Glomerular endothelial cell (primary cell): Measurements from ENCODE around the gene INPP4B. TPM values are rescaled to one million over a fixed set of nuclear protein-coding genes. Genes with fewer than 3 reads are reported as not detected.

Experiments
- DNase-seq: peaks from one replicate; pipeline ENCODE4 v3.0.0-alpha.2; 2011; ENCODE audit warnings: low read depth, low spot score; ENCODE audit errors: extremely low read depth
- total RNA-seq: library from RNA; depleted of rRNA; stranded (reverse); fragments of >200 nt; gene quantifications from 2 replicates; pipeline ENCODE4 v1.2.3, GENCODE V29; 2015

The INPP4B gene
- total RNA-seq, 1 donor from 2014 or later, result 2.3 TPM

DNA sequence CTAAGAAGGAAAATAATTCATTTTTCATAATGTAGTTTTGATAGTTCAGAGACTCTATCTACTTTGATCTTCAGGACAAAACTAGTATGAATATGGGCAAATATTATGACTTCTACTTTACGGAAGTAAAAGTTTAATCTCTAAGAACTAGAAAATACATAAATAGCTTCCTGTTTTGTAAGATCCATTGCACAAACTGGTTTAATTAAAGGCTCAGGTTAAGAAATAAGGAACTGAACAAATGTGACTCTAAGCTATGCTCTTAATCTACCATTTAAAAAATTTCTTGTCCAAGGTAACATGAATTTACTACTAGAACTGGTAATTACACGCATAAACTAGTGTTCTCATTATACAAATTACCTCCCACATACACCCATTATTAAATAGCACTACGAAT is 360.6 kb downstream of the INPP4B start:
- DNase-seq, result no peak

DNA sequence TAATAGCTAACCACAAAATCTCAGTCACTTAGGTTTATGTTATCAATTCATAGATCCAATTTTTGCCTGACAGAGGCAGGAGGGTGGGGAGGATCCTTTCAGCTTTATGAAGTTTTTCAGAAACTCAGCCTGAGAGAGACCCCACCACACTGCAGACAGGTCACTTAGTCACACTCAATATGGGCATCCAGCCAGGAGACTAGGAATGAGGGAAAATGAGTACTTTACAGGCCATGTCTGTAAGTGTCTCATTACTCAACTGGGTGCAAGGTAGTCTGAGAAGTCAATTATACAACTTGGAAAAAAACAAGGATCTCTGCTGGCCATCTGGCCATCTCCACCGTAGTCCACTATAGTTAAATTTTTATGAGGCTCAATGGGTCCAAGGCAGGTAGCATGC is 365.9 kb downstream of the INPP4B start:
- no peak for DNase-seq

DNA sequence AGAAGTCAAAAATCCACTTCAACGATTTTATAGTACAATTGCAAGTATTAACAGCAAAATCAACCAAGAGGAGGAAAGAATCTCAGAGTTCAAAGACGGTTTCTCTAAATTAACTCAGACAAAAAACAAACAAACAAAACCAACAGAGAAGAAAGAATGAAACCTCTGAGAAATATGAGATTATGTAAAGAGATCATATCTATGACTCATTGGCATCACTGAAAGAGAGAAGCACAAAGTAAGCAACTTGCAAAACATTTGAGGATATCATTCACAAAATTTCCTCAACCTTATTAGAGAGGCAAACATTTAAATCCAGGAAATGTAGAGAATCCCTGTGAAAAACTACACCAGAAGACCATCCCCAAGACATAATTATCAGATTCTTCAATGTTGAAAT is 370.4 kb downstream of the INPP4B start:
- no peak for DNase-seq

DNA sequence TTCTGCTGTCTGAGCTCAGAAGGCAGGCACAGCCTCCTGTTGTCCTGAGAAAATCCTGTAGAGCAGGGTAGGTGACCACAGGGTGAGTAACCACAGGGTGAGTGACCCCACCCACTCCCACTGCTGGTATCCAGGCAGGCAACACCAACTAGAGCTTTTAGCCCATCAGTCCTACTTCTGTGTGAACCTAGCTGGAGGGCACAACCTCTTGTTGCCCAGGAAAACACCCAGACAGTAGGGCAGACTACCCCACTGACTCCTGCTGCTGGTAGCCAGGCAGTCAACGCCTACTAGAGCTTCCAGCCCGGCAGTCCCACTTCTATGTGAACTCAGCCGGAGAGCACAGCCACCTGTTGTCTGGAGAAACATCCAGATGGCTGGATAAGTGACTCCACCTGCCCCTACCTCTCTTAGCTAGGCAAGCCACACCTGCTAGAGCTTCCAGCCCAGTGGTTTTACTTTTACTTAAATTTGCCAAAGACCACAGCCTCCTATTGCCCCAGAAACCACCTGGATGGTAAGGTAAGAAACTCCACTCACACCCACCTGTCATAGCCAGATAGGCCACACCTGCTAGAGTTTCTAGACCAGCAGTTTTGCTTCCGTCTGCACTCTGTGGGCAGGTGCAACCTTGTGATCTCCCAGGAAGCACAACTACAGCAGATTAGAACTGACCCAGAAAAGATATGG is 371.6 kb downstream of the INPP4B start:
- no peak for DNase-seq

DNA sequence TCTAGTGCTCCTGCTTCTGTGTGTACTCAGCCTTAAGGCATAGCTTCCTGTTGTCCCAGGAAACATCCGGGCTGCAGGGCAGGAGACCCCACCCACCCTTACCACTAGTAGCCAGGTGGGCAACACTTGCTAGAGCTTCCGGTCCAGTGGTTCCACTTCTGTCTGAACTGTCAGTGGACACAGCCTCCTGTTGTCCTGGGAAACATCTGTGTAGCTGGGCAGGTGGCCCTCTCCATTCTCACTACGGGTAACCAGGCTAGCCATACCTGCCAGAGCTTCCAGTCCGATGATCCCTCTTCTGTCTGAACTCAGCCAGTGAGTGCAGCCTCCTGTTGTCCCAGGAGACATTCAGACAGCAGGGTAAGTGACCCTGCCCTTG is 372.2 kb downstream of the INPP4B start:
- DNase-seq, result no peak

DNA sequence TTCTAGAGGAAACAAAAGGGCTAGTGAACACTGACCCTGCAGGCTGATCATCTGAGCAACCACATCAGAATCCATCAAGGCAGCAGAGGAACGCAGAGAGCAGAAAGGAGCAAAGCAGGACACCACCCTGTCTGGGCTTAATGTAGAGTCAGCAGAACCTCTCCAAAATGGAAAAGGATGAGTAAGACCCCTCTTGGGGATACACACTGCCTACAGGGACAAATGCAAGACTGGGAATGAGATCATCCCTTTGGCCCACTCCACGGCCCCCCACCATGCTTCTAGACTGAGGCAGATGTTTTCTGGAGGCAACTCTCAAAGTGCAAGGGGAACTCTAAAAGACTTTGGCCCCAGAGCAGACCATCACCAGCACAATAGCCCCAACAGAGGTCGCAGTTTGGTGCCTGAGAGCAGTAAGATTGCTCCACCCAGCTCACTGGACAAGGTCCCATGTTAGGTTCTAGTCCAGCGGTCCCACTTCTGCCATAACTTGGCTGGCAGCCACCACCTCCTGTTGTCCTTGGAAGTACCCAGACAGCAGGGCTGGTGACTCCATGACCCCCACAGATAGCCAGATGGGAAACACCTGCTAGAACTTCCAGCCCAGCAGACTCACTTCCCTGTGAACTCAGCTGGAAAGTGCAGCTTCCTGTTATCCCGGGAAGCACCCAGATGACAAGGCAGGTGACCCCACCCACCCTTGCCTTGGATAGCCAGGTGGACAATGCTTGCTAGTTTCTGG is 372.7 kb downstream of the INPP4B start:
- no peak for DNase-seq

DNA sequence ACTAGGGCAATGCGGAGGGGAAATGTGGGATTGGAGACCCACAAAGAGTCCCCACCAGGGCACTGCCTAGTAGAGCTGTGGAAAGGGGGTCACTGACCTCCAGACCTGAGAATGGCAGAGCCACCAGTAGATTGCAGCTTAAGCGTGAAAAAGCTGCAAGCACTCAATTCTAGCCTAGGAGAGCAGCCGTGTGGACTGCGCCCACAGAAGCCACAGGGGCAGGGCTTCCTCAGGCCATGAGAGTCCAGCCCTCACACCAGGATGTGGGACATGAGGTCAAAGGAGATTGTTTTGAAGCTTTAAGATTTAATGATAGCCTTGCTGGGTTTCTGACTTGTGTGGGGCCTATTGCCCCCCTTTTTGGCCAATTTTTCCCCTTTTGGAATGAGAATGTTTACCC is 379.0 kb downstream of the INPP4B start:
- DNase-seq, result no peak

DNA sequence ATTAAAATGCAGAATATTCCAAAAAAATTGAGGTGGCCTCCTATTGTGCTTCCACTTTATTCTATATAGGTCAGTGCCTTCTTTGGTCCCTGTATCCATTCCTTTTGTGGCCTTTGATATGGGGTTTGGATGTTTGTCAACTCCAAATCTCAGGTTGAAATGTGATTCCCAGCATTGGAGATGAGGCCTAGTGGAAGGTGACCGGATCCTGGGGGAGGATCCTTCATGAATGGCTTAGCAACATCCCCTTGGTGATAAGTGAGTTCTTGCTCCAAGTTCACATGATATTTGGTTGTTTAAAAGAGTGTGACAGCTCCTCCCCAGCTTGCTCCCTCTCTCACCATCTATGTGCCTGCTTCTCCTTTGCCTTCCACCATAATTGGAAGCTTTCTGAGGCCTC is 380.6 kb downstream of the INPP4B start:
- no peak for DNase-seq

DNA sequence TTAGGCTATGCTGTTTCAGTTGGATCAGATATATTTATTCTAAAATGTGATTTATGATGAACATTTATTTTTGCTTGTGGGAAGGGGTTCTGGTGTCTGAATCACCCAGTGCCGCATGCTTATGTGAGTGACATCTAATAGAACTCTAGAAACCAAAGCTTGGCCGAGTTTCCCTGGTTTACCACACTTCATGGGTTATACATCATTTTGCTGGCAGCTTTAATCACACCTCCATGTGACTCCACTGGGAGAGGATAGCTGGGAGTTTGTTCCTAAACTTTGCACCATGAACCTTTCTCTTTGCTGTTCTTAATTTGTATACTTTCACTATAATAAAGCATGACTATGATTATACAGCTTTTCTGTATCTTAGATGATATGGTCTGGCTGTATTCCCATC is 382.9 kb downstream of the INPP4B start:
- no peak for DNase-seq

DNA sequence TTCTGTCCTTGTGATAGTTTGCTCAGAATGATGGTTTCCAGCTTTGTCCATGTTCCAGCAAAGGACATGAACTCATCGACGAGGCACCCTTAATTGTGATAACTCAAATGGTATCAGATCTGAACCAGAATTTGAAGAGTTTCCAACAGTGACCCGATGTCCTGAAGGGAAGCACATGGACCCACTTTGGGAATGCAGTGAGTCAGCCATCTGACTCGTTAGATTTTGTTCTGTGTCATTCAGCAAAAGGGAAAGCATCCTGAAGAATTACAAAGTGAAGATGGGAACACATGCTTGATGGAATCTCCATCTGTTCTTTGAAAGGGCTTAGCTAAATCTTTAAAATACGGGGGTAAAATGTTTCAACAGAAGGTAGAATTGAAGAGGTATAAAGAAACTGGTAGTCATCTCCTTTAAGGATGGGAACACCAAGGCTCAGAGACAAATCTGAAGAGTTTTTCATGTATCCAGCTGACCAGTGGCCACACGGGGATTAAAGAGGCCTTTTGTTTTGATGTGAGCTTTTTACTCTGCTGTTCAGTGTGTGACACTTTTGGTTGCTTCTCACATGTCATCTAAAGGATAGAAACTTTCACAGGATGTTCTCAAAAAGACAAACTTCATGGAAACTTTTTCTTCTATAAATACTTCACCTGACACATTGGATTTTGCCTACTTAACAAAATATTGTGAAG is 393.8 kb downstream of the INPP4B start:
- no peak for DNase-seq

DNA sequence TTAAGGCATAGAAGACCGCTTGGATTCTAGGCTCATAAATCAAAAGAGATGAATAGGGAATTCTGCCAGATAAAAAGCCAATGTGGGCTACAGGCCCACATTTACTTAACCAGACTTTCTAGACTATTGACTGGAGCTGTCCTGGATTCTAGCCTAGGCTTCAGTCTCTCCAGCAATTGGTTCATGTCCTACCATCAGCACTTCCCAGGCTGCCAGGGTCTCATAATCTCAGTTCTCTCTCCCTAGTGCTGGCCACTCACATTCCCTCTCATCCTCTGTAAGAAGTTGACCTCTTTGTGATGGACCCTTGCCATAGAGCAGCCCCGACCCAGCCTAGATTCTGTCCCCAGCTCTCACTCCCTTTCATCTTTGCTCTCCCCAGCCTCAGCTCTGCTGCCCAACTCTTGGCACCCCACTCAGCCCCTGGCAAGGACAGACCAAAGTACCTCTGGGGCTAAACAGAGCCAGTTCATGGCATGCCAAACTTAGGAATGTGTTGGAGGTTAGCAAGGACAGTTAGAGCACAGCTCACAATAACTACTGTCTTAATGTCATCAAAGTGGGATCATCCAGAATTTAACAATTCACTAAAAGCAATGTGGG is 396.2 kb downstream of the INPP4B start:
- no peak for DNase-seq

DNA sequence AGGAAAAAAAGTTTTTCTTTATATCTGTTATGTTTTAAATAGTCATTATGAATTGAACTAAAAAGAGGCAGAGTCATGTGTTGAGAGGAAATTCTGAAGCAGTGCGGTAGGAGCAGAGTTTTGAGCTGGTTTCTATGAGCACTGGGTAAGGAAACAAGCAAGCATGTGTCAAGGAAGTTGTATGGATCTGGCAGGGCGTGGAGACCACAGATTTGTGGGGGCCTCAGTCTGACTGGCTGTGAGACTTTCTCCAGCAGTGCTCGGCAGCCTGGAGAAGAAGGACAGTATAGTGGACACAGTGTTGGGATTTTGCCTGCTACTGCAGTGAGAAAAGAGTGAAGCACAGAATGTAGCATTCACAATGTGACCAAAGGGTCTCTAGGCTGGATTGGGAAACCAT is 399.1 kb downstream of the INPP4B start:
- DNase-seq, result no peak

DNA sequence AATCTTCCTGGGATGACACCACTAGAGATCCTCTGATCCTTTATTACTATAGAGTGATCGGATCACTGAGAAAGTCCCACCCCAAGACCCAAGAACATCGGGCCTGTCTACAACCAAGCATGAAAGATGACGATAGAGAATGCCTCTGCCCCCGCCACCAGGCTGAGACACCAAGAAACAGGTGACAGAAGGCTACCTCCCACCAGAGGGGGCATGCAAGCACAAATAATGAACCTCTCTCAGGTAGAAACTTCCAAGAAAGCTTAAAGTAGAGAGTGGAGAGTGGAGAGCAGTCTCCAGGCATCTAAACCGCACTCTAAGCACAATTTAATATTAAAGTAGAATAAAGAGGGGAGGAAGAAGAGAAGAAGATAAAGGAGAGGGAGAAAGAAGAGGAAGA is 402.6 kb downstream of the INPP4B start:
- DNase-seq, result no peak

DNA sequence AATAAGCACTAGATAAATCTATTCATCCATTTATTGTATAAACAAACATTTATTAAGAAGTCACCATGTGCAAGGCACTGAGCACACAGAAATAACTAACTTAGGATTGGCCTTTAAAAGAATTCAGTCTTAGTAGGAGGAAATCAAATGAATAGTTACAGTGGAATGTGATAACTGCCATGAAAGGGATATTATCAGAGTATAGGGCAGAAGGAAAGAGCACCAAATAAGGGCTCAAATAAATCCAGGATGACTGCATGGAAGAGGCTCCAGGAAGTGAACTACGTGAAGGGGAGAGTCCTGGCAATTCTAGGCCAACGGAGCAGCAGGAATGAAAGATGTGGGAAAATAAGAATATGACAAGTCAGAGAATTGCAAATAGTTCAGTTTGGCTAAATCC is 406.0 kb downstream of the INPP4B start:
- no peak for DNase-seq

DNA sequence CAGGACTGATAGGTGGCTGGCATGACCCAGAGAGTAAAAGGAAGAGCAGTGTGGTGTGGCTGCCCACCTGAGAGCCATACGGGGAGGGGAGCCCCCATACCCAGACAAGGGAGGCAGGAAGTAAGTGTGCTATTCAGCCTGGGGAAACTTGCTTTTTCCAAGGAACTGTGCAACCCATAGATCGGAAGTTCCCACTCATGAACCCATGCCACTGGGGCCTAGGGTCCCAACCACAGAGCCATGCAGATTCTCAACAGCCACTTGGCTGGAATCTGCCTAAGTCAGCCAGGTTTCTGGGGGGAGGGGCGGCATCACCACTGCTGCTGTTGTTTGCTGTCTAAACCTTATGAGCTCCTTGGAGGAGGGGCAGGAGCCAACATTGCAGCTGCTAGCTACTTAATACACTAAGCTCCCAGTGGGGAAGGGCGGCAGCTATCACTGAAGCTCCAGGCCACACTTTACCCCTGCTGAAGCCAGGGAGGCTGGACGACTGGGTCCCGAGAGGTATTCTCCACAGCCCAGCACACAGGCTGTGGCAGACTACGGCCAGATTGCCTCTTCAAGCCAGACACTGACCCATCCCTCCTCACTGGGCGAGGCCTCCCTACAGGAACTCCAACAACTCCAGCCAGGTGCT is 410.4 kb downstream of the INPP4B start:
- DNase-seq, result no peak

DNA sequence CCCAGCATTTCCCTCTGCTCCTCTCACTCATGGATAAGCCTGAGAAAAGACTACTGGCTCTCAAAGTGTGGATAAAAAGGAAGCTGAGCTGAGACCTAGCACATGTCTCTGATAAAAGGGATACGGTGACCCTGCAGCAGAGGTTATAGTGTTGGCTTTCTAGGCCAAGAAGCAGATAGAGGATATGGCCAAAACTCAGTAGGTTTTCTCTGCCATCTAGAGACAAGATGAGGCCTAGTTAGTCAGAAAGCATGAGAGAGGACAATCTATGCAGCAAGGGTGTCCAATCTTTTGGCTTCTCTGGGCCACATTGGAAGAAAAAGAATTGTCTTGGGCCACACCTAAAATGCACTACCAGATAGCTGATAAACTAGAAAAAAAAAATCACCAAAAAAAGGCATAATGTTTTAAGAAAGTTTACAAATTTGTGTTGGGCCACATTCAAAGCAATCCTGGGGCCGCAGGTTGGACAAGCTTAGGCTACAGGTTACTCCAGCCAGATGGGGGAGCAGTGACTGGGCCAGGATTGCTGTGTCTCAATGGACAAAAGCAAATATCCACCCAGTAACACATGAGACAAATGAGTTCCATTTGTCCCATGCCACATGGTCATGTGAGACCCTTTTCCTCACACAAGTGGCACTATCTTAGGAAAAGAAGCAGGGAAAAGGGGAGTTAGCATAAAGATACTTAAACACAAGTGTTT is 411.4 kb downstream of the INPP4B start:
- no peak for DNase-seq

DNA sequence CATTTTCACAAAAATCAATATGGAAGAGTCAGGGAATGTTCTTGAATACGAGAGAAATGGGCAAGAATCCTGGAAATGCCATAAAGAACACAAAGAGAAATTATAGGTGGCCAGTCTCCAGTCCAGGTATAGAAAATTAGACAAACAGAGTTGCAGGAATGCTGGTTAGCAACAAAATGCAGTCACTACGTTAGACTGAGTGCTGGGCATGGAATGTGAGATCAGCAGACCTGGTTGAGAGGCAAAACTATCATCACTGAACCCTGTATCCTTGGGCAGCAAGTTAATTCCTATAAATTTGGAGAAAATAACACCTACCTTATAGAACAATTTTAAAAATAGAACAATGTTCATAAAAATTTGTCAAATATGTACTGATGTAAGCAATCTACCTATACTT is 417.4 kb downstream of the INPP4B start:
- DNase-seq, result no peak

DNA sequence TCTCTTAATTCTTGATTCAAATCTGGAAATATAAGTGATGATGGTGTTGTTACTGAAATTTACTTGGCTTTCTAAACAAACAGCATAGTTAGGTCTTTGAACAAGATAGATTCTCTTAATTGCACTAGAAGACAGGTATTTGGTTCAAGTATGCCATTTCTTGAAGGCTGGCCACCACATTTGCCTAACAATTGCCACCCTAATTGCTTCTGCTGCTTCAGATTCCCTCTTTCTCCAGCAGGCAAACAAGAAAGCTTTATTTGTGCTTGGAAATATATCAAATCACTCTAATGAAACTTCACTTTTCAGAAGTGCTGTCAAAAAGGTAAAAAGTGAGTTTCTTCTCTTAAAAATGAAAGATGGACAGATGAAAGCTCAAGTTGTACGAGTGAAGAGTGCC is 418.6 kb downstream of the INPP4B start:
- no peak for DNase-seq

DNA sequence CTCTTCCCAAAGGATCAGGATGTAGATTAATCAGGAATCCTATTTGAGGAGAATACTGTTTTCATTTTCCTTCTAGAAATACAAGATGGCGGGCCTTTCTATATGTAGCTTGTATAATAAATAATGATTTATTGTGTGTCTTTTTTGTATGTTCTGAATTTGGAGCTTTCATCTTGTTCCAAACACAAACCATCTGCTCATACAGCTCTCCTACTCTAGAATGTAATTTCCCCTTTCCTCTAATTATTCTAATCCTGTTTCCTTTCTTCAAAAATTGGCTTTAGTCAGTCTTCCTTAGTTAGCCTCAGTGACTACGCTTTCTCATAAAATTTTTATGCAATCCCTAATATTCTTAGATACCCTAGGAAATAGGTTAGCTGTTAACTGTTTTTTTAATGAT is 422.2 kb downstream of the INPP4B start:
- no peak for DNase-seq

DNA sequence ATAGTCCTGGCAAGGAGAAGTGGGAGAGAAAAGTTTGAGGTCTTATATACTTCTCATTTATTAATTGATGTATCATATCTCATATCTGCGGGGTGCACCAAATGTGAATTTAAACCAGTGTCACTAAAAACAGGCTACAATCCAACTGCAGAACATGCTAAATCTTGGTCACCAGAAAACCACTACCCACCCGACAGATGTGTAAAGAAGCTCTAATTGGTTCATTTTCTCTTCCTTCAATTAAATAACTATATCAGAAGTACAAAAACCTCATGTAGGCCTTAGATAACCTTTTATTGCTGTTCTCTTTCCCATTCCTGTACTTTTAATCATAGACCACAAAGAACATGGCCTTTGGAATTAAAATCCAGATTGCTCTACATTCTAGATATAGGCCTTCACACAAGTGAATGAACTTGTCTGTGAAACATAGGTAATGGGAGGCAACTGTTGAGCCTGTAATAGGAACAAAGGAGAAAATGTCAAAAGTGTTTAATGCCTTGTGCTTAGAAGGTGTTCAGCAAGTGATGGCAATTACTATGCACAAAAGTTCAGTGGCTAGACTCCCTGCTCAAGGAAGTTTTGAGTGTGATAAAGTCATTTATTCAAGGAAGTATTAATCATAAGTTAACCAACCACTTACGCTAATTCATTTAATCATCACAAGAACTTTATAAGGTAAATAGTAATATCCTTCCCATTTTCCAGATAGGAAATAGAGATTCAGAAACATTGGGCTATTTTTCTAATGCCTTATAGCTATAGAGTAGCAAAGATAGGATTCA is 425.6 kb downstream of the INPP4B start:
- no peak for DNase-seq
